HepG2 (cell line): ENCODE results near the gene SDR42E2. TPM values are rescaled to one million over a fixed set of nuclear protein-coding genes. Genes with fewer than 3 reads are reported as not detected.

Experiments
- CENPBD1 ChIP-seq: sonication (generic); formaldehyde crosslinking; IDR thresholded peaks from 2 replicates; pipeline ENCODE4 v1.8.0; 2022; ENCODE audit warnings: missing genetic modification reagents, low read depth, mild to moderate bottlenecking, borderline replicate concordance
- HNF1A ChIP-seq, 2 experiments: sonication (generic) in 1 of 2; formaldehyde crosslinking in 1 of 2; IDR thresholded peaks; 2 replicates each; pipeline versions ENCODE4 v1.4.0 to v1.6.1; 2016 to 2020; ENCODE audit warnings: borderline replicate concordance in 1 of 2, low read depth in 1 of 2, mild to moderate bottlenecking in 1 of 2, missing genetic modification reagents in 1 of 2
- MIER3 ChIP-seq: IDR thresholded peaks from 2 replicates; pipeline ENCODE4 v1.6.1; 2016; ENCODE audit warnings: missing compliant biosample characterization, borderline replicate concordance
- POLR2A ChIP-seq, 2 experiments: IDR thresholded peaks; 2 replicates each; pipeline ENCODE4 v1.6.1; 2011; ENCODE audit warnings: low read depth in 2 of 2, low read length in 2 of 2, mild to moderate bottlenecking in 1 of 2, moderate library complexity in 1 of 2; ENCODE audit not compliant: insufficient read depth in 1 of 2
- TEAD2 ChIP-seq: sonication (generic); formaldehyde crosslinking; IDR thresholded peaks from 2 replicates; pipeline ENCODE4 v1.9.0; 2021; ENCODE audit warnings: missing genetic modification reagents
- ZHX2 ChIP-seq, 2 experiments: sonication (generic) in 1 of 2; formaldehyde crosslinking in 1 of 2; IDR thresholded peaks; 2 replicates each; pipeline versions ENCODE4 v1.6.1 to v1.9.0; 2014 to 2022; ENCODE audit warnings: antibody characterized with exemption in 1 of 2, borderline replicate concordance in 1 of 2, inconsistent platforms in 1 of 2, low read depth in 1 of 2, missing genetic modification reagents in 1 of 2
- ZNF432 ChIP-seq: sonication (generic); formaldehyde crosslinking; IDR thresholded peaks from 2 replicates; pipeline ENCODE4 v1.5.0; 2020; ENCODE audit warnings: missing genetic modification reagents, mild to moderate bottlenecking, borderline replicate concordance
- ZNF615 ChIP-seq: sonication (generic); formaldehyde crosslinking; IDR thresholded peaks from 2 replicates; pipeline ENCODE4 v1.5.0; 2020; ENCODE audit warnings: mild to moderate bottlenecking, missing genetic modification reagents, borderline replicate concordance
- polyA plus RNA-seq, 8 experiments: library from polyadenylated mRNA; depleted of rRNA in 3 of 8; stranded (reverse) in 7 of 8; unstranded in 1 of 8; fragments of >200 nt; fragmentation: Illumina TruSeq in 4 of 8; extraction: Trizol in 4 of 8; gene quantifications; 2 replicates each; pipeline versions ENCODE4 v1.2.1 to v1.2.3, GENCODE V29; 2011 to 2016; ENCODE audit warnings: low read depth in 4 of 8, missing spikeins in 1 of 8, mixed read lengths in 1 of 8; ENCODE audit not compliant: insufficient read depth in 1 of 8
- total RNA-seq, 5 experiments: library from RNA; depleted of rRNA; stranded (reverse); fragments of >200 nt; fragmentation: Illumina TruSeq; extraction: Trizol; gene quantifications; 2 replicates each; pipeline ENCODE4 v1.2.3, GENCODE V29; 2016; ENCODE audit warnings: low read depth in 1 of 5

The SDR42E2 gene
- total and polyA plus RNA-seq, 2 of the 13 experiments (the other 11 are each of a cell fraction or from before 2014, with no cell fraction given), result 0.05 to 0.11 TPM

GRCh38 chr16:22205577-22206012 lies 43.3 kb downstream of the SDR42E2 start (continued):
- TF ChIP-seq HNF1A (IDR thresholded peaks at IDR 0.05; ENCODE audit: low read depth) (0 out of 2 replicates have a peak, but pooled peaks have one; percentile 6), HNF1A (CRISPR knock-in tag; IDR thresholded peaks at IDR 0.05; ENCODE audit: borderline replicate concordance) (no peak), ZHX2 (IDR thresholded peaks at IDR 0.05; ENCODE audit: low read depth) (no peak), ZHX2 (CRISPR knock-in tag; IDR thresholded peaks at IDR 0.05; ENCODE audit: borderline replicate concordance) (peak; percentile 6; the same call in 1 of the 2 replicates), ZNF615 (peak; percentile 17; the same call in 1 of the 2 replicates), CENPBD1 (CRISPR knock-in tag) (0 out of 2 replicates have a peak, but pooled peaks have one; percentile 15), TEAD2 (CRISPR knock-in tag) (no peak), MIER3 (CRISPR knock-in tag) (no peak), POLR2A (IDR thresholded peaks at IDR 0.05; ENCODE audit: insufficient read depth in 1 of 2, low read depth in 2 of 2, low read length in 2 of 2) (peak in 1 of 2 experiments; percentile 41; a peak in 1 of 4 replicates), ZNF432 (no peak)
